Fibroblast of lung (primary cell): ENCODE data around the gene SCN10A. TPM values are rescaled to one million over a fixed set of nuclear protein-coding genes. Genes with fewer than 3 reads are reported as not detected.

Experiments
- DNase-seq, 2 donors: peaks; one replicate each; pipeline versions ENCODE4 v3.0.0 to v3.0.0-alpha.2; 2010; ENCODE audit warnings: low read depth in 2 of 2
- H2AFZ ChIP-seq: 2 replicates; pipeline ENCODE4 v1.5.1; 2012; ENCODE audit warnings: low read length, control low read depth, inconsistent platforms
- H3K27ac ChIP-seq: 2 replicates; pipeline ENCODE4 v1.5.1; 2011; ENCODE audit warnings: low read length, control low read depth; ENCODE audit not compliant: insufficient read depth
- H3K27me3 ChIP-seq: 2 replicates; pipeline ENCODE4 v1.5.1; 2011; ENCODE audit warnings: mild to moderate bottlenecking, low read length; ENCODE audit not compliant: control insufficient read depth, insufficient read depth
- H3K36me3 ChIP-seq: 2 replicates; pipeline ENCODE4 v1.5.1; 2011; ENCODE audit warnings: low read length; ENCODE audit not compliant: control insufficient read depth, insufficient read depth
- H3K4me1 ChIP-seq: 2 replicates; pipeline ENCODE4 v1.5.1; 2011; ENCODE audit warnings: low read length; ENCODE audit not compliant: control insufficient read depth, insufficient read depth; ENCODE audit errors: extremely low read depth
- H3K4me2 ChIP-seq: 2 replicates; pipeline ENCODE4 v1.5.1; 2011; ENCODE audit warnings: low read length, control low read depth; ENCODE audit not compliant: insufficient read depth; ENCODE audit errors: extremely low read depth
- H3K4me3 ChIP-seq, 4 experiments: fragments of 200-600 bp in 1 of 4; sonication (generic) in 1 of 4; replicated peaks in 1 of 4; 2 replicates each; pipeline ENCODE4 v1.5.1; 2011 to 2016; ENCODE audit warnings: low read length in 4 of 4, low read depth in 3 of 4, mild to moderate bottlenecking in 3 of 4, control low read depth in 2 of 4, inconsistent platforms in 1 of 4, mixed read lengths in 1 of 4; ENCODE audit not compliant: insufficient read depth in 1 of 4; ENCODE audit errors: control extremely low read depth in 1 of 4
- H3K79me2 ChIP-seq: 2 replicates; pipeline ENCODE4 v1.5.1; 2012; ENCODE audit warnings: mild to moderate bottlenecking, low read length, inconsistent platforms; ENCODE audit not compliant: control insufficient read depth, insufficient read depth
- H3K9ac ChIP-seq: 2 replicates; pipeline ENCODE4 v1.5.1; 2011; ENCODE audit warnings: mild to moderate bottlenecking, low read length, control low read depth; ENCODE audit not compliant: insufficient read depth
- H3K9me3 ChIP-seq: 2 replicates; pipeline ENCODE4 v1.5.1; 2012; ENCODE audit warnings: low read depth, low read length; ENCODE audit not compliant: control insufficient read depth, insufficient read depth
- H4K20me1 ChIP-seq: 2 replicates; pipeline ENCODE4 v1.5.1; 2011; ENCODE audit warnings: low read length; ENCODE audit not compliant: control insufficient read depth, insufficient read depth; ENCODE audit errors: extremely low read depth
- CTCF ChIP-seq, 2 donors: IDR thresholded peaks in 1 of 2; conservative IDR thresholded peaks in 1 of 2; 1 replicate in 1 of 2; 2 replicates in 1 of 2; pipeline ENCODE4 v1.5.1; 2011 to 2012; ENCODE audit warnings: low read length in 2 of 2, control low read depth in 1 of 2, inconsistent platforms in 1 of 2, low read depth in 1 of 2, mild to moderate bottlenecking in 1 of 2
- EZH2 ChIP-seq: IDR thresholded peaks from 2 replicates; pipeline ENCODE4 v1.5.1; 2012; ENCODE audit warnings: low read length, control low read depth, mild to moderate bottlenecking; ENCODE audit errors: missing control alignments
- polyA plus RNA-seq, 2 donors: library from polyadenylated mRNA; depleted of rRNA in 1 of 2; stranded (reverse) in 1 of 2; unstranded in 1 of 2; fragments of >200 nt; gene quantifications; 2 replicates each; pipeline ENCODE4 v1.2.1, GENCODE V29; 2011 to 2012; ENCODE audit warnings: missing spikeins in 1 of 2
- total RNA-seq: library from RNA; depleted of rRNA; stranded (reverse); fragments of >200 nt; gene quantifications from 2 replicates; pipeline ENCODE4 v1.2.1, GENCODE V29; 2014

Gene SCN10A
- total and polyA plus RNA-seq, 2 donors (not counting 1 experiment from before 2014, with no cell fraction given): not detected

GRCh38 chr3:38740537-38740936, 75.5 kb downstream of the SCN10A start:
- Histone ChIP-seq H3K79me2 (no peaks in the 10 kb centered on the region), H3K4me1 (no peaks in the 10 kb centered on the region), H3K36me3 (no peaks in the 10 kb centered on the region), H2AFZ (no peak overlapping the region), H3K4me3 (no peak overlapping the region), H3K27me3 (no peaks in the 10 kb centered on the region), H4K20me1 (no peaks in the 10 kb centered on the region), H3K9ac (no peak overlapping the region), H3K4me2 (no peak overlapping the region), H3K9me3 (no peaks in the 10 kb centered on the region), H3K27ac (no peak overlapping the region)
- DNase-seq: no peak
- TF ChIP-seq CTCF (conservative IDR thresholded peaks at IDR 0.05 in 1 of 2, IDR thresholded peaks at IDR 0.05 in 1 of 2; ENCODE audit: low read depth in 1 of 2, low read length in 2 of 2) (no peak), EZH2 (no peak)

GRCh38 chr3:38739931-38740330, 76.1 kb downstream of the SCN10A start:
- no peak for DNase-seq
- Histone ChIP-seq H3K27me3 (no peaks in the 10 kb centered on the region), H3K4me3 (no peak overlapping the region), H3K9ac (no peak overlapping the region), H2AFZ (no peak overlapping the region), H3K9me3 (no peaks in the 10 kb centered on the region), H3K4me2 (no peak overlapping the region), H3K36me3 (no peaks in the 10 kb centered on the region), H3K79me2 (no peaks in the 10 kb centered on the region), H4K20me1 (no peaks in the 10 kb centered on the region), H3K27ac (no peak overlapping the region), H3K4me1 (no peaks in the 10 kb centered on the region)
- TF ChIP-seq CTCF (conservative IDR thresholded peaks at IDR 0.05 in 1 of 2, IDR thresholded peaks at IDR 0.05 in 1 of 2; ENCODE audit: low read depth in 1 of 2, low read length in 2 of 2) (no peak), EZH2 (no peak)

- Histone ChIP-seq H3K27me3 (no peaks in the 10 kb centered on the region), H3K9me3 (no peaks in the 10 kb centered on the region), H3K4me1 (no peaks in the 10 kb centered on the region), H3K4me2 (no peak overlapping the region), H2AFZ (no peak overlapping the region), H3K9ac (no peak overlapping the region), H4K20me1 (no peaks in the 10 kb centered on the region), H3K36me3 (no peaks in the 10 kb centered on the region), H3K4me3 (no peak overlapping the region), H3K79me2 (no peaks in the 10 kb centered on the region), H3K27ac (no peak overlapping the region)
- TF ChIP-seq EZH2 (no peak), CTCF (conservative IDR thresholded peaks at IDR 0.05 in 1 of 2, IDR thresholded peaks at IDR 0.05 in 1 of 2; ENCODE audit: low read depth in 1 of 2, low read length in 2 of 2) (no peak)
- no peak for DNase-seq
These were observed 76.7 kb downstream of the SCN10A start for GRCh38 chr3:38739396-38739689.
